Measurements from ENCODE around the gene KLHL29.

KLHL29 gene

DNA sequence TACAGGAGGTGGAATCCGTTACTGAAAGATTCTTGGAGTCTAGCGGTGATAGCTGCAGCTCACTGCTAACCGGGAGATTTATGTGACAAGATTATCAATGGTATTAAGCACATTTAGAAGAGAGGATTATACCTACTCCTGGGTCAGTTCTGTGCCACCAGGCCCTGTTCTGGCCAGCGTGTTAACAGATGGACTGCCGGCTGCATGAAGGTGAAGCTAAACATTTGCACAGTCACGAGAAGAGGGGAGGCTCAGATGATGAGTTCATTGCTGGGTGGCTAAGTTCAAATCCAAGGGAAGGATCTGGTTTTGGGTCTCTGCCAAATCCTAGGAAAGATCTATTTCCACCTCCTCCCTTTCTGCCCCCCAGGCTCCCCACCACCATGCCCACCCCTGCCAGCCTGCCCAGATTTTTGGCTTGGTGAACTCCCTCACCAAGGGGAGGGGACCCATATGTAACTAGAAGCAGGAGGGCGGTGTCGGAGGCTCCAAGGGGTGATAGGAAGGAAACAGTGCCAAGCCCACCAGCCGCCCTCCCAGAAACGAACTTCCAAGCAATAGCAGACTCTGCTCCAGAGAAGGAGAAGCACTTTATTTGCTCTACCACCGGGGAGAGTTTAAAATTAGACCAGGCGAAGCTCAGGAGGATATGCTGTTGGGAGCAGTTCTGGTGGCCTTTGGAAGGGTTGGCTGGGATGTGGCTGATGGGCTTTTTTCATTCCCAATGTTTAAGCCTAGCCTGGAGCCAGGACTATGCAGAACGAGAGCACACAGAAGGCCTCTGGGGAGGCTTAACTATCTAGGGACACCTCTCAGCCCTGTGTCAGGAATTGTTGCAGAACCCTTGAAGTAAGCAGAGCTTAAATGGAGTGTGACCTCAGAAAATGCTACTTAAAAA is 200.5 kb downstream of the KLHL29 start:
- no peak for DNase-seq (ENCODE audit: low read depth)
- TF ChIP-seq, protein P1, sequence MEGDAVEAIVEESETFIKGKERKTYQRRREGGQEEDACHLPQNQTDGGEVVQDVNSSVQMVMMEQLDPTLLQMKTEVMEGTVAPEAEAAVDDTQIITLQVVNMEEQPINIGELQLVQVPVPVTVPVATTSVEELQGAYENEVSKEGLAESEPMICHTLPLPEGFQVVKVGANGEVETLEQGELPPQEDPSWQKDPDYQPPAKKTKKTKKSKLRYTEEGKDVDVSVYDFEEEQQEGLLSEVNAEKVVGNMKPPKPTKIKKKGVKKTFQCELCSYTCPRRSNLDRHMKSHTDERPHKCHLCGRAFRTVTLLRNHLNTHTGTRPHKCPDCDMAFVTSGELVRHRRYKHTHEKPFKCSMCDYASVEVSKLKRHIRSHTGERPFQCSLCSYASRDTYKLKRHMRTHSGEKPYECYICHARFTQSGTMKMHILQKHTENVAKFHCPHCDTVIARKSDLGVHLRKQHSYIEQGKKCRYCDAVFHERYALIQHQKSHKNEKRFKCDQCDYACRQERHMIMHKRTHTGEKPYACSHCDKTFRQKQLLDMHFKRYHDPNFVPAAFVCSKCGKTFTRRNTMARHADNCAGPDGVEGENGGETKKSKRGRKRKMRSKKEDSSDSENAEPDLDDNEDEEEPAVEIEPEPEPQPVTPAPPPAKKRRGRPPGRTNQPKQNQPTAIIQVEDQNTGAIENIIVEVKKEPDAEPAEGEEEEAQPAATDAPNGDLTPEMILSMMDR (IDR thresholded peaks at IDR 0.05; ENCODE audit: low read length, missing control alignments), result no peak
- no peak overlapping the region for H3K4me3 ChIP-seq (replicated peaks; ENCODE audit: low read depth, low read length)

DNA sequence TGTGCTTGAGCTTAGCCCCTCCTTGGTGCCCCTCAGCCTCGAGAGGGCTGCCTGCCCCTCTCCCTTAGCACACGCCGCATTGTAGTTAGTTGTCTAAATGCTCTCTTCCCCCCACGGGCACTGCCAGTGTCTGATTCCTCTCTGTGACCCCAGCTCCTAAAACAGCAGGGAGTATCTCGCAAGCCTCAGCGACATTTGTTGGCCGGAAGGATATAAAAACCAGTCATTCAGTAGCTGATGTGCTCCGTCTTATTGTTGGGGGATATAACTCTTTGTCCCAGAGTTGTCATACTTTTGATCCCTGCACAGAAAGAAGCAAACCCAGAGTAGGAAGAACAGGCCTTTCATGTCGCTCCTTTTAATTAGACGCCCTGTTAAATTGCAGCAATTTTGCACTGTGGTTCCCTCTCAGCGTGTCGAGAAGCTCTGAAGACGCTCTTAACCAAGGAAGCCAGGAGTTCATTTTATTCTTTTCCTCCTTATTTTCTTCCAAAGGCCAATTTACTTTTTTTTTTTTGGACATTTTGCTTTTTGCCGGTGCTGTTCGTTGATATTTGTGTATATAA is 201.8 kb downstream of the KLHL29 start:
- H3K4me3 ChIP-seq (replicated peaks; ENCODE audit: low read depth, low read length), result no peak overlapping the region
- DNase-seq (ENCODE audit: low read depth), result no peak
- TF ChIP-seq, protein P1 (IDR thresholded peaks at IDR 0.05; ENCODE audit: low read length, missing control alignments), result no peak

DNA sequence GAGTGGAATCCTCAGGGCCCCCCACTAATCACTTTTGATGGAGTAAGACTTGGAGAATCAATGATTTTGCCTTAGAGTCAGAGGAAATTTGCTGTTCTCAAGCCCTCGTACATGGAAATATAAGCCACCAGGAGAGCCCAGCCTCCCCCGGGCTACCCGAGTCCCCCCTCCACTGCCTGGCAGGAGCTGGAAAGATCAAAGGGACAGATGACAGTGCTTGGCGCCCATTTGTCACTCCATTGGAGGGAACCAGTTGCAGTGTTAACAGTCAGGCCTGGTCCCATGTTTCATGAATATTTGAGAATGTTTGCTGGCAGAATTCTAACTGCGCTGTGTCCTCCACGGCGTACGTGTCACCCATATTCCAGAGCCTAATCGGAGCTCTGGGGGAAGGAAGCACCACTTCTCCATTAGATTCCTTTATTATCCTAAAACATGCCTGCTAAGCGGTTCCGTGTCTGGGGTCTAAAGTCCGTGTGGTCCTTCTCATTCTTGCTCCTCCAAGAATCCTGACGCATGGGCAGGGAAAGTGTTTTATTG is 202.4 kb downstream of the KLHL29 start:
- no peak for DNase-seq (ENCODE audit: low read depth)
- H3K4me3 ChIP-seq (replicated peaks; ENCODE audit: low read depth, low read length), result no peak overlapping the region
- TF ChIP-seq, protein P1 (IDR thresholded peaks at IDR 0.05; ENCODE audit: low read length, missing control alignments), result no peak

DNA sequence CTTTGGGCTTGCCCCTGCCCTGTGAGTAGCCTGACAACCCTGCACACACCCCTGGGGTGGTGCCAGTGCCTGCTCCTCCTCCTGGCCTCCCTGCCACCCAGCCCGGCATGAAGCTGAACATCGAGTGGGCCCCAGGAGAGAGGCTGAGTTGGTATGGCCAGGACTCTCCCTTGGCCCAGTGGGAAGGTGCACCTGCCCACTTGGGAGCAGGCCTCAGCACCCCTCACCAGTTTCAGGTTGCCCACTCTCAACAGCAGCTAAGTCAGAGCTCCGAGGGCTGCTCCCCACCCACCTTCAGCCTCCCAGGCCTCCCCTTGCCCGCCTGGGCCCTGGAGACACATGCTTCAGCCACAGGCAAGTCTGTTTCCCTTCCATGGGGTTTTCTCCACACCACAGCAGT is 203.1 kb downstream of the KLHL29 start:
- TF ChIP-seq, protein P1 (IDR thresholded peaks at IDR 0.05; ENCODE audit: low read length, missing control alignments), result no peak
- no peak overlapping the region for H3K4me3 ChIP-seq (replicated peaks; ENCODE audit: low read depth, low read length)
- no peak for DNase-seq (ENCODE audit: low read depth)

DNA sequence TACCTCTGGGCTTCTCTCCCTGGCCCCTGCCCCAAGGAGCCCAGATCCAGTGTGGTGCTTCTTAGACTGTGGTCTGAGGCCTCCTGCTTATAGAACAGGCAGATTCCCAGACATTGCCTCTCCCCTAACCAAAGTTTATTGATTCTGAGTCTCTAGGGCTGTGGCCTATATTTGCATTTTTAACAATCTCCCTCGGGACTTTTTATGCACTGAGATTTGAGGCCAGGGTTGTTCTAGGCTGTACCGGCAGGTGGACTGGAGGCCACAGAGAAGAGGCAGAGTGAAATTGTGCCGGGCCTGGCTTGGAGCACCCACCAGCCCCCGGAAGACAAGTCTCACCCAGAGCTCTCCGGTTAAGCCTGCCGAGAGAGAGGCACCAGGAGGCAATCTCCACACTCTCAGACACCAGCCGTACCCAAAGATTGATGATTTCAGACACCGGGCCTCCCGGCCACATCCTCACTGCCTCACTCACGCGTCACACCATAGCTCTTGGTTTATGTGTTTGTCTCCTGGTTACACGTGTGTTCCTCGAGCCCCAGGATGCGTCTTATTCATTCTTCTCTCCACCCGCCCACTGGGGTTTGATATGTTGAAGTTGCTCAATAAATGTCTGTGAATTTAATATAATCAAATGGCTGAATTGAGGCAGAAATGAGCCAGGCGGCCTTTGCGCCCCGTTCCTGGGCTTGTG is 203.7 kb downstream of the KLHL29 start:
- TF ChIP-seq, protein P1 (IDR thresholded peaks at IDR 0.05; ENCODE audit: low read length, missing control alignments), result no peak
- DNase-seq (ENCODE audit: low read depth), result no peak
- no peak overlapping the region for H3K4me3 ChIP-seq (replicated peaks; ENCODE audit: low read depth, low read length)

DNA sequence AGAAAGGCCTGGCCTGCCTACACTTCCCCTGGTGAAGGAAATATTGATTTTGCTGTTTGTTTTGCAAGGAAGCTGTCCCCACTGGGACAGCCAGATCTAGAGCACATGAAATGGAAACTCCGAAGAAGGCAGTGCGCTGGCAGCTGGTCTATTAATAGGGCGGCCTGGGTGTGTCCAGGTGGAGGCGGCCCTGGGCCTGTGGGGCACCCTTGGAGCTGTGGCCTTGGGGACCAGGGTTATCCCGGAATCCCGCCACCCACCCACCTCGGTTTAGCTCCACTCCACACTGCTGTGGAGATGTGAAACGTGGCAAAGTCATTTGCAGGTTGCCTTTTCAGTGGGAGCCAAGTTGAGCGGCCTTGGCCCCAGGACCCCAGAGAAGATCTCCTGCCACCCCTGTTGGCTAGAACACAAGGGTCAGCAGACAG is 204.3 kb downstream of the KLHL29 start:
- TF ChIP-seq, protein P1 (IDR thresholded peaks at IDR 0.05; ENCODE audit: low read length, missing control alignments), result no peak
- no peak for DNase-seq (ENCODE audit: low read depth)
- H3K4me3 ChIP-seq (replicated peaks; ENCODE audit: low read depth, low read length), result no peak overlapping the region

Data from fibroblast of pulmonary artery (primary cell).